Subcutaneous abdominal adipose tissue (tissue), 5 donors: ENCODE data around the gene NUTF2.
"Not testable (repeated sequence)": the region's sequence is repeated elsewhere in the genome, so short reads cannot be mapped to it uniquely, and the experiment has no call there.

Experiments
- H3K27ac ChIP-seq: one replicate; pipeline ENCODE4 v1.7.0; 2013; ENCODE audit warnings: low read depth, mild to moderate bottlenecking, inconsistent platforms, low read length, moderate library complexity
- H3K27me3 ChIP-seq, 5 donors: one replicate each; pipeline ENCODE4 v1.7.0; 2013; ENCODE audit warnings: low read length in 5 of 5, inconsistent platforms in 1 of 5; ENCODE audit not compliant: control insufficient read depth in 5 of 5, insufficient read depth in 4 of 5
- H3K36me3 ChIP-seq, 5 donors: one replicate each; pipeline ENCODE4 v1.7.0; 2013; ENCODE audit warnings: low read length in 5 of 5; ENCODE audit not compliant: control insufficient read depth in 5 of 5, insufficient read depth in 5 of 5
- H3K4me1 ChIP-seq, 5 donors: one replicate each; pipeline ENCODE4 v1.7.0; 2013; ENCODE audit warnings: low read length in 5 of 5, mild to moderate bottlenecking in 3 of 5, moderate library complexity in 1 of 5; ENCODE audit not compliant: control insufficient read depth in 5 of 5, insufficient read depth in 5 of 5
- H3K4me3 ChIP-seq, 5 donors: one replicate each; pipeline ENCODE4 v1.7.0; 2013; ENCODE audit warnings: low read length in 5 of 5, low read depth in 1 of 5
- H3K9ac ChIP-seq, 5 donors: one replicate each; pipeline ENCODE4 v1.7.0; 2013; ENCODE audit warnings: low read length in 5 of 5, mild to moderate bottlenecking in 4 of 5, moderate library complexity in 3 of 5
- H3K9me3 ChIP-seq, 5 donors: one replicate each; pipeline ENCODE4 v1.7.0; 2013; ENCODE audit warnings: low read length in 5 of 5; ENCODE audit not compliant: control insufficient read depth in 5 of 5
- donor health status: healthy.
- donor health status: healthy.
- donor health status: healthy.
- donor health status: healthy.
- donor health status: healthy.

The NUTF2 gene

DNA sequence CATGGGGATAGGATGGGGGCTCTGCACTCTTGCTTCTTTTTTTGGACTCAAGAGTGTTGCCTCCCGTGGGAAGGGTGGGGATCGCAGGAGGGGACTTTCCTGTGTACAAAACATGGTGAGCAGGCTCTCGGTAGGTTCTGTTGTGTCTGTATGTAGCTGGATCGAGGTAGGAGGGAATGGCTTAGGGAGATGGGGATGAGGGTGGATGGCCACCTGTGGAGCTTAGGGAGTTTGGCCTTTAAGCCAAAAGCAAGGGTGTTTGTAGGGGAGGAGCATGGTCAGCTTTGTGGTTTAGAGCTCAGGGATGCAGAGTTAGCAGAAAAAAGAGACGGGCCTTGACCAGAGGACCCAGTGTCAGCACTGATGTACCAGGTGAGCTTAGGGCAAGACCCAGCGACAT is 15.1 kb downstream of the NUTF2 start:
- H3K4me3 ChIP-seq: no peak overlapping the region
- H3K9ac ChIP-seq: no peak overlapping the region
- H3K4me1 ChIP-seq: peaks cover 25 to 68% (median 59%) of the 10 kb centered on the region in 5 donors
- H3K9me3 ChIP-seq: no peaks in the 10 kb centered on the region
- peaks cover 0 to 24% (median 12%) of the 10 kb centered on the region in 5 donors for H3K36me3 ChIP-seq
- no peaks in the 10 kb centered on the region for H3K27me3 ChIP-seq
- H3K27ac ChIP-seq: peak overlapping the region; percentile 69

DNA sequence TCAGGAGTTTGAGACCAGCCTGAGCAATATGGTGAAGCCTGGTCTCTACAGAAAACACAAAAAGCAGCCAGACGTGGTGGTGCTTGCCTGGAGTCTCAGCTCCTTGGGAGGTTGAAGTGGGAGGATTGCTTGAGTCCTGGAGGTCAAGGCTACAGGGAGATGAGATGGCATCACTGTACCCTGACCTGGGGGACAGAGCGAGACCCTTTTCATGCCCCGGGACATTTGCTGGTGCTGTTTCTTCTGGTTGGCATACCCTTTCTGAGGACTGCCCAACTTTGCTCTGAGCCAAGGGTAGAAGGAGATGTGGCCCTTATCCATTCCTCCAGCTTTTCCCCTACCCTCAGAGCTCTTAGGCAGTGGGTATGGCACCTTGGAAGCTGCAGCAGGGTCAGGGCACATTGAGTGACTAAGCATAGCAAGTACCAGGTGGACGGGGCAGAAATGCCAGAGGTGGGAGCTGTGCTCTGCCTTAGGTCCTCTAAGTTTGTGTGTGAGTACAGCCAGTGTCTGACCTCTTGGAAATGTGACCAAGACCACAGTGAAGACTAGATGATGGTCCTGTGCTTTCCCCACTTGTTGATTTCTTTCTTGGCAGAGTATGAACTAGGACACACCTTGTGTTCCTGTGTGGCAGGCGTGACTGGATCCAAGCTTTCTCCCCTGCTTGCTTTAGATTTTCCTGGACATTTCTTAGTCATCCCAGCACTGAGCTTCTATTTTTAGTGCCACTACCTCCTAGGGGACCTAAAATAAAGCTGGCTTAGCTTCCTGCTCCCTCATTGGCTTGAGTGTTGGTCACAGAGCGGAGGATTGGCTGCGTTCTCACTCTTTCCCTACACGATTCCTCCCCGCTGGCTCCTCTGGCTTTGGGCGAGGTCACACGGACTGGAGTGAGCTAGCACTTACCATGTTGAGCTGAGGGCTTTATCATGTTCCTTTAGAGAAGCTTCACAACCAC is 16.2 kb downstream of the NUTF2 start:
- peaks cover 20 to 58% (median 52%) of the 10 kb centered on the region in 5 donors for H3K4me1 ChIP-seq
- peaks cover 0 to 34% (median 18%) of the 10 kb centered on the region in 5 donors for H3K36me3 ChIP-seq
- no peaks in the 10 kb centered on the region for H3K9me3 ChIP-seq
- no peaks in the 10 kb centered on the region for H3K27me3 ChIP-seq
- H3K27ac ChIP-seq: peak overlapping the region; percentile 69
- H3K4me3 ChIP-seq: peak overlapping the region in 4 of 5 donors; percentile 18 to 37 (median 26)
- peak overlapping the region in 3 of 5 donors; percentile 38 for H3K9ac ChIP-seq

DNA sequence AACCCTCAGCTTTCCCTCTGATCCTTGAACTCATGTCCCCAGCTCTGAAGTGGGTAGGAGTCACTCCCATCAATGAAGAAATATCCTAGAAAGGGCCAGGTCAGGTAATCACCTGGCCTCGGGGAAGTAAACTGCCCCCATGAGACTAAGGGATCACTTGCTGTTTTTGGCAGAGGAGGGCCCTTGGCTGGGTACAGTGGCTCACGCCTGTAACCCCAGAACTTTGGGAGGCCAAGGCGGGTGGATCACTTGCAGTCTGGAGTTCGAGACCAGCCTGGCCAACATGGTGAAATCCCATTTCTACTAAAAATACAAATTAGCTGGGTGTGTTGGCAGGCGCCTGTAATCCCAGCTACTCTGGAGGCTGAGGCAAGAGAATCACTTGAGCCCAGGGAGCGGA is 17.3 kb downstream of the NUTF2 start:
- H3K4me1 ChIP-seq: peaks cover 19 to 46% (median 44%) of the 10 kb centered on the region in 5 donors
- not testable (repeated sequence) for H3K9me3 ChIP-seq, H3K27me3 ChIP-seq, H3K4me3 ChIP-seq, H3K9ac ChIP-seq
- peaks cover 0 to 44% (median 29%) of the 10 kb centered on the region in 5 donors for H3K36me3 ChIP-seq
- peak overlapping the region; percentile 52 for H3K27ac ChIP-seq

DNA sequence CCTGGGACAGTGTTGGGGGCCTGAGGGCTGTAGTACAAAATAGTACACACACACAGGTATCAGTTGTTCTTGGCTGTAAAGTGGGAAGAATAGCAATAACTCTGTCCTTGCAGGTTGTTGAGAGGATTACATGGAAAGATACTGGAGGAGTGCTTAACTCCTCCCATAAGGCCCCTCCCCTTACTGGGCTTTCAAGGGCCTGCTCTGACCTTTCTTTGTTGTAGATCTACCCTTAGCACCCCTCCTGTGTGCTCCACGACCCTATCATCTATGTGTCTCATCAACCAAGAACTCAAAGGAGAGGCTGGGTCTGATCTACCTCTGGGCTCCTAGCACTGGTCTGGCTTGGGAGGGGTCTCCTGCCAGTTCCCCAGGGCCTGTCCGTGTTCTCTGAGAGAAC is 17.9 kb downstream of the NUTF2 start:
- H3K9ac ChIP-seq: no peak overlapping the region
- H3K9me3 ChIP-seq: no peaks in the 10 kb centered on the region
- no peaks in the 10 kb centered on the region for H3K27me3 ChIP-seq
- H3K4me1 ChIP-seq: peaks cover 19 to 46% (median 44%) of the 10 kb centered on the region in 5 donors
- H3K27ac ChIP-seq: peak overlapping the region; percentile 52
- H3K4me3 ChIP-seq: no peak overlapping the region
- peaks cover 0 to 48% (median 29%) of the 10 kb centered on the region in 5 donors for H3K36me3 ChIP-seq

DNA sequence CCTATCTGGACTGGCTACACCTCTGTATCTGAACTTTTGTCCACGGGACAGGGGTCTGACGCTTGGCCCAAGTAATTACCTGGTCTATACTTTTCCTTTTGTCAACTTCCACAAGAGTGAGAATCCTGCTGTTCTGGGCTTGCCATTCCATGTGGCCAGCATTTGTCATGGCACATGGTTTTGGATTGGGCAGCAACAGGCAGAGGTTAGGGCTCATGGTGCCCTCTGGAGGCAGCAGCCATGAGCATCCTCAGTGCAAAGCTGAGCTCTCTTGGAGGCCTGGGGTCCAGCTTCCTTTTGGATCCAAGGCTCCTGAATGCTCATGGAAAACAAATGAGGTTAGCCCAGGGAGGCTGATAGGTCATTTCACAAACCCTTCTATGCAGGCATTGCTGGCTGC is 18.6 kb downstream of the NUTF2 start:
- peak overlapping the region; percentile 52 for H3K27ac ChIP-seq
- H3K4me1 ChIP-seq: peaks cover 19 to 46% (median 43%) of the 10 kb centered on the region in 5 donors
- no peaks in the 10 kb centered on the region for H3K27me3 ChIP-seq
- H3K9me3 ChIP-seq: no peaks in the 10 kb centered on the region
- no peak overlapping the region for H3K9ac ChIP-seq
- no peak overlapping the region for H3K4me3 ChIP-seq
- H3K36me3 ChIP-seq: peaks cover 4 to 54% (median 34%) of the 10 kb centered on the region in 5 donors

DNA sequence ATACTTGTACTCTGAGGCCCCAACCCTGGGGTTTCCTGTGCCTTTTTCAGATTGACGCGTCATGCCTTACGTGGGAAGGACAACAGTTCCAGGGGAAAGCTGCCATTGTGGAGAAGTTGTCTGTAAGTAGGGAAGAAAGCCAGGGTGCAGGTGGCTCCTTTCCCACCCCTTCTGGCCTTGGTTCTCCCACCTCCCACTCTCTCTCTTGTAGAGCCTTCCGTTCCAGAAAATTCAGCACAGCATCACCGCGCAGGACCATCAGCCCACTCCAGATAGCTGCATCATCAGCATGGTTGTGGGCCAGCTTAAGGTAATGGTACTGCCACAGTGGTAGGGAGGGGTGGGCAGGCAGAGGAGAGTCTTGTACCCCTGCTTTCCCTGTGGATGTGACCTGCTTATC is 21.6 kb downstream of the NUTF2 start:
- no peaks in the 10 kb centered on the region for H3K27me3 ChIP-seq
- no peak overlapping the region for H3K9ac ChIP-seq
- H3K27ac ChIP-seq: no peak overlapping the region
- H3K9me3 ChIP-seq: no peaks in the 10 kb centered on the region
- H3K4me1 ChIP-seq: peaks cover 10 to 33% (median 25%) of the 10 kb centered on the region in 5 donors
- H3K36me3 ChIP-seq: peaks cover 6 to 62% (median 43%) of the 10 kb centered on the region in 5 donors
- no peak overlapping the region for H3K4me3 ChIP-seq

DNA sequence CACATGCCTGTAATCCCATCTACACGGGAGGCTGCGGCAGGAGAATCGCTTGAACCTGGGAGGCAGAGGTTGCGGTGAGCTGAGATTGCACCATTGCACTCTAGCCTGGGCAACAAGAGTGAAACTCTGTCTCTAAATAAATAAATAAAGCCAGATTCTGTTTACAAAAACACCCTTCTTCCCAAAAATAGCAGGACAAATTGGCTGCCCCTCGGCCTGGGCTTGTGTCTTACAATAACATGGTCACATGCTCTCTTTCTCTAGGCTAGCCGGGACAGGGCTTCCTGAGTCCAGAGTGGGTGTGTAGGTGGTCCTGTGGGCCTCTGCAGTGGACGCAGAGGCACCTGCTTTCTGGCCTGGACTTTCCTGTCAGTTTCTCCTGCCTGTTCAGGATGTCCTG is 22.9 kb downstream of the NUTF2 start:
- Histone ChIP-seq H3K27me3 (no peaks in the 10 kb centered on the region), H3K9me3 (no peaks in the 10 kb centered on the region), H3K36me3 (peaks cover 6 to 62% (median 43%) of the 10 kb centered on the region in 5 donors), H3K27ac (no peak overlapping the region), H3K4me3 (no peak overlapping the region), H3K9ac (no peak overlapping the region), H3K4me1 (peaks cover 8 to 35% (median 30%) of the 10 kb centered on the region in 5 donors)

DNA sequence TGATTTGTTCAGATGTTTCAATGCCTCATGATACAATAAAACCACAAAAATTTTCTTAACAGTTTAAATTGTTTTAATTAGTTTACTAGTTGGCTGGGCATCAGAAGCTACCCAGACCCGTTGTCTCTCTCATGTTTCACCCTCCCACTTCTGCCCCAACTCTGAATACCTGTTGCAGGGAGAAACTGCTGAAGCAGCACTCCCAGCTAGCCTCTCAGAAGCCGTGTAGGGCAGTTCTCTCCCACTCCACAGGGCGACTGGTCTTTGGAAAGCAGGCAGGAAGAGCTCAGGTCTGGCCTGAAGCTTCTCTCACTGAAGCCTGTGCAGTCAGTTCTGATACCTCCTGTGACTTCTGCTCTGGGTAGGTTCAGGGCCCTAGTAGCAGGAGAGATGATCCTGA is 24.5 kb downstream of the NUTF2 start:
- H3K27me3 ChIP-seq: no peaks in the 10 kb centered on the region
- H3K4me3 ChIP-seq: no peak overlapping the region
- no peak overlapping the region for H3K27ac ChIP-seq
- peak overlapping the region in 1 of 5 donors; percentile 6 for H3K9ac ChIP-seq
- peaks cover 6 to 63% (median 40%) of the 10 kb centered on the region in 5 donors for H3K36me3 ChIP-seq
- H3K4me1 ChIP-seq: peaks cover 6 to 44% (median 29%) of the 10 kb centered on the region in 5 donors
- H3K9me3 ChIP-seq: no peaks in the 10 kb centered on the region

DNA sequence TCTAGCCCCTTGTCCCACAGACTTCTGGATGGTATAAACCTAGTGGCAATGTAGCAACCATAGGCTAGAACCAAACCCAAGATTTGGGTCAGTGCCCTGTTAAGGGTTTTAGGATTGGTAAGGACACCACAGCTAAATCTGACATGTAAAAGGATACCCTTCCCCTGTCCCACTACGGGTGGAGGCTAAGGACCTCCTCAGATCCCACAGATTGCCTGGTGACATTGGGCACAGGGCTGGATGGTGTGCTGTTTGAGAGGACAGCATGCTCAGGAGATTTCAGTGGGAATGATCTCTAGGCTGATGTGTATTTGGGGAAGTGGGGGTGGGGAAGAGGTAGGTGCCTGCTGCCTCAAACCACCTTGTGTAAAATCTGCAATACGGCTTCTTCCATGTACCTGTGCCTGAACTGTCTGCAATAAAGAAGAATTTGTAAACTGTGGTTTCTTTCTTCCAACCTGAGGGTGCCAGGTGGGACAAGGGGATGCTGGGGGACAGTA is 25.4 kb downstream of the NUTF2 start:
- Histone ChIP-seq H3K4me3 (peak overlapping the region; percentile 77 to 93 (median 90)), H3K9me3 (no peaks in the 10 kb centered on the region), H3K4me1 (peaks cover 6 to 44% (median 29%) of the 10 kb centered on the region in 5 donors), H3K27me3 (no peaks in the 10 kb centered on the region), H3K9ac (peak overlapping the region; percentile 22 to 94 (median 74)), H3K27ac (peak overlapping the region; percentile 79), H3K36me3 (peaks cover 6 to 63% (median 46%) of the 10 kb centered on the region in 5 donors)
